ENCODE measurements around the gene SMYD4. TPM values are rescaled to one million over a fixed set of nuclear protein-coding genes. Genes with fewer than 3 reads are reported as not detected.

SMYD4 gene
- total and polyA plus RNA-seq, 9 of the 15 experiments (the other 6 are each of a cell fraction or from before 2014, with no cell fraction given) = 1.3 to 10.2 (median 6.7) TPM

DNA sequence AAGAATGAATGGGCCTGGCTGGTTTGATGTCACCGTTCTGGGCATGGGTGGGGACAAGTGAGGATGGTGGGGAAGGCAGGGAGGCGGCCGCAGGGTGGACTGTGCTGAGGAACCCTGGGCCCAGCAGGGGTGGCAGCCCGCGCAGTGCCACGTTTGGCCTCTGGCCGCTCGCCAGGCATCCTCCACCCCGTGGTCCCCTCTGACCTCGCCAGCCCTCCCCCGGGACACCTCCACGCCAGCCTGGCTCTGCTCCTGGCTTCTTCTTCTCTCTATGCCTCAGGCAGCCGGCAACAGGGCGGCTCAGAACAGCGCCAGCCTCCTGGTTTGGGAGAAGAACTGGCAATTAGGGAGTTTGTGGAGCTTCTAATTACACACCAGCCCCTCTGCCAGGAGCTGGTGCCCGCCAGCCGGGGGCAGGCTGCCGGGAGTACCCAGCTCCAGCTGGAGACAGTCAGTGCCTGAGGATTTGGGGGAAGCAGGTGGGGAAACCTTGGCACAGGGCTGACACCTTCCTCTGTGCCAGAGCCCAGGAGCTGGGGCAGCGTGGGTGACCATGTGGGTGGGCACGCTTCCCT, 74.4 kb downstream of the SMYD4 start:
- ChIA-PET CTCF (ENCODE audit: low intra/inter-chr PET ratio) (no interaction called here), POLR2A (interaction anchor here (0.7 to 1.2 kb wide), 2 partner anchors 10 to 191 kb away, joined by 3 read pairs; no protein-coding TSS in a partner anchor)
- Histone ChIP-seq H3K27me3 (ENCODE audit: control insufficient read depth in 2 of 2, insufficient read depth in 2 of 2, low read length in 2 of 2) (no peaks in the 10 kb centered on the region), H3K36me3 (ENCODE audit: control insufficient read depth, insufficient read depth, low read length) (no peaks in the 10 kb centered on the region), H2AFZ (ENCODE audit: low read depth, low read length) (peak overlapping the region; percentile 84), H3K4me2 (ENCODE audit: insufficient read depth, low read length) (peak overlapping the region; percentile 41; the same call in 1 of the 2 replicates), H3K9me1 (ENCODE audit: control insufficient read depth, insufficient read depth, low read length) (no peaks in the 10 kb centered on the region), H3K27ac (ENCODE audit: extremely low read depth, low read depth, low read length) (no peak overlapping the region), H4K20me1 (replicated peaks; ENCODE audit: control insufficient read depth, insufficient read depth, low read length) (no peaks in the 10 kb centered on the region), H3K4me1 (replicated peaks in 1 of 2; ENCODE audit: control insufficient read depth in 2 of 2, insufficient read depth in 2 of 2, low read length in 2 of 2) (peaks cover 8 to 35% of the 10 kb centered on the region in 2 experiments; a peak in 4 of 5 replicates), H3K79me2 (ENCODE audit: control insufficient read depth, insufficient read depth, low read length) (no peaks in the 10 kb centered on the region), H3K9me3 (replicated peaks; ENCODE audit: control insufficient read depth, insufficient read depth, low read depth, low read length) (no peaks in the 10 kb centered on the region), H3K4me3 (no peak overlapping the region), H3K9ac (ENCODE audit: insufficient read depth in 1 of 2, low read depth in 2 of 2, low read length in 2 of 2) (peak overlapping the region in 1 of 2 experiments; percentile 82; a peak in 2 of 4 replicates)
- no peak for DNase-seq (ENCODE audit: extremely low read depth in 1 of 4, low spot score in 3 of 4)
- intact Hi-C loops (cut with micrococcal nuclease) = no loop called here
- in situ Hi-C loops (cut with MboI) = no loop called here
- no peak for FAIRE-seq
- no peak for ATAC-seq
- 85% methylated on average over 7 of the region's 20 CpGs for WGBS (ENCODE audit: insufficient coverage, low coverage, missing lambda C conversion rate)
- BruUV-seq (replicated peaks) = no TSS peak
- TF ChIP-seq NFIC (IDR thresholded peaks at IDR 0.05) (peak; percentile 5; the same call in 1 of the 2 replicates), ARID2 (IDR thresholded peaks at IDR 0.05) (no peak)

- WGBS (ENCODE audit: insufficient coverage, low coverage, missing lambda C conversion rate) = 71% methylated on average over 13 of the region's 25 CpGs
- in situ Hi-C loops (cut with MboI) (no loop called here), intact Hi-C loops (cut with micrococcal nuclease) (no loop called here)
- TF ChIP-seq JUN (IDR thresholded peaks at IDR 0.05; ENCODE audit: borderline replicate concordance, low read depth, low read length) (no peak), JUN (CRISPR knock-in tag; IDR thresholded peaks at IDR 0.05; ENCODE audit: borderline replicate concordance) (no peak), PHF8 (IDR thresholded peaks at IDR 0.05; ENCODE audit: borderline replicate concordance, low read length) (no peak), TCF7 (IDR thresholded peaks at IDR 0.05; ENCODE audit: borderline replicate concordance) (no peak), POLR2A (conservative IDR thresholded peaks at IDR 0.05) (no peak), MAFF (IDR thresholded peaks at IDR 0.05; ENCODE audit: low read length) (no peak)
- H3K79me2 ChIP-seq (ENCODE audit: control insufficient read depth, insufficient read depth, low read length) = no peaks in the 10 kb centered on the region
- no TSS peak for BruUV-seq (replicated peaks)
- no peak overlapping the region for H2AFZ ChIP-seq (ENCODE audit: low read depth, low read length)
- DNase-seq (ENCODE audit: extremely low read depth in 1 of 4, low spot score in 3 of 4) (no peak), ATAC-seq (no peak), FAIRE-seq (no peak)
- H3K4me1 ChIP-seq (replicated peaks in 1 of 2; ENCODE audit: control insufficient read depth in 2 of 2, insufficient read depth in 2 of 2, low read length in 2 of 2) = peaks cover 8 to 35% of the 10 kb centered on the region in 2 experiments; a peak in 4 of 5 replicates
- no peak overlapping the region for H3K4me3 ChIP-seq
- no peaks in the 10 kb centered on the region for H3K9me1 ChIP-seq (ENCODE audit: control insufficient read depth, insufficient read depth, low read length)
- no peak overlapping the region for H3K27ac ChIP-seq (ENCODE audit: extremely low read depth, low read depth, low read length)
- H4K20me1 ChIP-seq (replicated peaks; ENCODE audit: control insufficient read depth, insufficient read depth, low read length) = no peaks in the 10 kb centered on the region
- H3K9me3 ChIP-seq (replicated peaks; ENCODE audit: control insufficient read depth, insufficient read depth, low read depth, low read length) = no peaks in the 10 kb centered on the region
- no peak overlapping the region for H3K4me2 ChIP-seq (ENCODE audit: insufficient read depth, low read length)
- H3K27me3 ChIP-seq (ENCODE audit: control insufficient read depth in 2 of 2, insufficient read depth in 2 of 2, low read length in 2 of 2) = no peaks in the 10 kb centered on the region
- CTCF ChIA-PET (ENCODE audit: low intra/inter-chr PET ratio) = interaction anchor here (0.8 kb wide), 1 partner anchor 31 kb away, joined by 4 read pairs; no protein-coding TSS in a partner anchor
- POLR2A ChIA-PET = interaction anchor here (1.4 kb wide), 1 partner anchor 37 kb away, joined by 5 read pairs; no protein-coding TSS in a partner anchor
- no peaks in the 10 kb centered on the region for H3K36me3 ChIP-seq (ENCODE audit: control insufficient read depth, insufficient read depth, low read length)
- peak overlapping the region in 1 of 2 experiments; percentile 13; a peak in 1 of 4 replicates for H3K9ac ChIP-seq (ENCODE audit: insufficient read depth in 1 of 2, low read depth in 2 of 2, low read length in 2 of 2)
These were observed 75.1 kb downstream of the SMYD4 start for GRCh38 chr17:1754430-1755112.

Measured in K562 (cell line).